Mesendoderm (in vitro differentiated cells): ENCODE data around the gene SLC22A15.

ENCODE experiments used
- DNase-seq: peaks from one replicate; pipeline ENCODE4 v3.0.0; 2013
- H2AK5ac ChIP-seq: 2 replicates; pipeline ENCODE4 v1.6.1; 2013; ENCODE audit warnings: low read length, inconsistent platforms
- H2BK120ac ChIP-seq: 2 replicates; pipeline ENCODE4 v1.6.1; 2013; ENCODE audit warnings: low read depth, mild to moderate bottlenecking, low read length, moderate library complexity, mixed read lengths
- H2BK15ac ChIP-seq: replicated peaks from 2 replicates; pipeline ENCODE4 v1.6.1; 2013; ENCODE audit warnings: low read depth, mild to moderate bottlenecking, moderate library complexity
- H2BK5ac ChIP-seq: 2 replicates; pipeline ENCODE4 v1.6.1; 2013; ENCODE audit warnings: low read length, inconsistent platforms
- H3K18ac ChIP-seq: 2 replicates; pipeline ENCODE4 v1.6.1; 2013; ENCODE audit warnings: mild to moderate bottlenecking, low read length, mixed read lengths
- H3K23ac ChIP-seq: one replicate; pipeline ENCODE4 v1.6.1; 2013; ENCODE audit warnings: low read length
- H3K27ac ChIP-seq: 2 replicates; pipeline ENCODE4 v1.5.1; 2013; ENCODE audit warnings: low read depth, mild to moderate bottlenecking, inconsistent platforms, low read length, moderate library complexity
- H3K27me3 ChIP-seq: 2 replicates; pipeline ENCODE4 v1.6.1; 2013; ENCODE audit warnings: low read length, control low read depth, mild to moderate bottlenecking, inconsistent platforms; ENCODE audit not compliant: insufficient read depth, poor library complexity
- H3K36me3 ChIP-seq: 2 replicates; pipeline ENCODE4 v1.6.1; 2013; ENCODE audit warnings: low read length, inconsistent platforms; ENCODE audit not compliant: control insufficient read depth, insufficient read depth
- H3K4ac ChIP-seq: one replicate; pipeline ENCODE4 v1.6.1; 2013; ENCODE audit warnings: low read depth, mild to moderate bottlenecking, low read length, moderate library complexity
- H3K4me1 ChIP-seq: 2 replicates; pipeline ENCODE4 v1.6.1; 2013; ENCODE audit warnings: low read depth, low read length, inconsistent platforms; ENCODE audit not compliant: control insufficient read depth
- H3K4me2 ChIP-seq: 2 replicates; pipeline ENCODE4 v1.6.1; 2013; ENCODE audit warnings: low read length
- H3K4me3 ChIP-seq: 2 replicates; pipeline ENCODE4 v1.5.1; 2013; ENCODE audit warnings: mild to moderate bottlenecking, low read length
- H3K56ac ChIP-seq: one replicate; pipeline ENCODE4 v1.6.1; 2013; ENCODE audit warnings: low read length
- H3K79me1 ChIP-seq: 2 replicates; pipeline ENCODE4 v1.6.1; 2013; ENCODE audit warnings: low read length, inconsistent platforms
- H3K79me2 ChIP-seq: 2 replicates; pipeline ENCODE4 v1.6.1; 2013; ENCODE audit warnings: mild to moderate bottlenecking, low read length; ENCODE audit not compliant: control insufficient read depth, insufficient read depth
- H3K9ac ChIP-seq: 2 replicates; pipeline ENCODE4 v1.6.1; 2013; ENCODE audit warnings: low read length, inconsistent platforms
- H4K5ac ChIP-seq: one replicate; pipeline ENCODE4 v1.6.1; 2013; ENCODE audit warnings: low read length
- H4K8ac ChIP-seq: one replicate; pipeline ENCODE4 v1.6.1; 2013; ENCODE audit warnings: low read depth, mild to moderate bottlenecking, control low read depth, low read length, moderate library complexity
- WGBS: extraction: QIAGEN DNeasy Blood & Tissue Kit; methylation state at CpG from one replicate; pipeline ENCODE4 v1.1.7; 2013; ENCODE audit warnings: low lambda C conversion rate, missing lambda C conversion rate; ENCODE audit not compliant: insufficient coverage; ENCODE audit errors: extremely low coverage; 5-methylcytosine and 5-hydroxymethylcytosine counted together

The SLC22A15 gene

DNA sequence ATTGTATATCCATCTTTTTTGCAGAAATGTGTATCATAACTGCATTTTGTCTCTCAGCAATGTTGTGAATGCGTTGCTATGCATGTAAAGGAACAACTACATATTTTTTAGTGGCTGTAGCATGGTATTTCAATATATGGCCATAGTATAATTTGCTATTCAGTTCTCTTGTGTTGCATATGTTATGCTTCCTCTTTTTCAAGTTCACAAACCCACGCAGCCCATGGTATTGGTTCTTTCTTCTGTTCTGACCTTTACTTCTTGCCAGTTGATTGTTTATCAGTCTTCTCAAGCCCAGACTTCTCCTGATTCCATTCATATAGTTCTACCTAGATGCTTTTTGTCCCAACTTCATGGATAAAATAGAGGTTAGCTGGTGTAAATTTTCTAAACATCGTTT is 6.1 kb downstream of the SLC22A15 start:
- H3K56ac ChIP-seq, result no peak overlapping the region

DNA sequence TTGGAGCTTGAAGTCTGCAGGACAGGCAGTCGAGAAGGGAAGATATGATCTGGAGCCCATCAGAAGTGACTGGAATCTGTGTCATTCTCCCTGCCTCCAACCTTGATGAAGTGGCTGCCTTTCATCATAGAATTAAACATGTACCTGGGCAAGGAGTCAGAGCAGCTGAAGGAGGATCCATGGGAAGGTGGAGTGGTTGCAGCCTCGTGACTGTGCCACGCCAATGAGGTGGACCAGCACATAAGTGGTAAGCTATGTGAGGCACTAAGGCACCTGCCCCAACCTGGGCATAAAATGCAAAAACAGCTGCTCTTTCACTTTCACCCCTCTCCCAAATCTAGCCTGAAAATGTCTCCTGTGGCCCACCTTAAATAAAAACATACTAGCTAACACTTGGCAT is 7.3 kb downstream of the SLC22A15 start:
- no peak overlapping the region for H4K5ac ChIP-seq
- H3K27me3 ChIP-seq, result no peaks in the 10 kb centered on the region
- no peak overlapping the region for H3K4ac ChIP-seq
- no peak overlapping the region for H3K56ac ChIP-seq
- H3K9ac ChIP-seq, result no peak overlapping the region
- no peak overlapping the region for H3K4me2 ChIP-seq
- no peak for DNase-seq
- no CpG with 5 or more reads among the region's 3 CpGs for WGBS
- H2BK5ac ChIP-seq, result no peak overlapping the region
- H2BK120ac ChIP-seq, result no peak overlapping the region
- H3K4me1 ChIP-seq, result peaks cover 3% of the 10 kb centered on the region
- H4K8ac ChIP-seq, result no peak overlapping the region
- no peaks in the 10 kb centered on the region for H3K36me3 ChIP-seq
- H3K4me3 ChIP-seq, result no peak overlapping the region
- no peak overlapping the region for H2BK15ac ChIP-seq
- H3K79me2 ChIP-seq, result peaks cover 3% of the 10 kb centered on the region
- H3K18ac ChIP-seq, result no peak overlapping the region
- no peak overlapping the region for H3K27ac ChIP-seq
- no peak overlapping the region for H3K23ac ChIP-seq
- H3K79me1 ChIP-seq, result peaks cover 7% of the 10 kb centered on the region
- no peak overlapping the region for H2AK5ac ChIP-seq

More for the DNA sequence above, 6.1 kb downstream of the SLC22A15 start:
- H4K5ac ChIP-seq, result no peak overlapping the region
- no CpG with 5 or more reads among the region's 3 CpGs for WGBS
- H3K4ac ChIP-seq, result no peak overlapping the region
- no peak overlapping the region for H4K8ac ChIP-seq
- DNase-seq, result no peak
- peaks cover 10% of the 10 kb centered on the region for H3K4me1 ChIP-seq
- no peak overlapping the region for H3K23ac ChIP-seq
- no peak overlapping the region for H2BK15ac ChIP-seq
- no peak overlapping the region for H3K27ac ChIP-seq
- no peak overlapping the region for H3K9ac ChIP-seq
- no peaks in the 10 kb centered on the region for H3K36me3 ChIP-seq
- no peaks in the 10 kb centered on the region for H3K27me3 ChIP-seq
- H2BK5ac ChIP-seq, result no peak overlapping the region
- no peak overlapping the region for H2BK120ac ChIP-seq
- no peak overlapping the region for H2AK5ac ChIP-seq
- no peak overlapping the region for H3K18ac ChIP-seq
- peaks cover 13% of the 10 kb centered on the region for H3K79me1 ChIP-seq
- H3K4me2 ChIP-seq, result no peak overlapping the region
- no peak overlapping the region for H3K4me3 ChIP-seq
- peaks cover 6% of the 10 kb centered on the region for H3K79me2 ChIP-seq

DNA sequence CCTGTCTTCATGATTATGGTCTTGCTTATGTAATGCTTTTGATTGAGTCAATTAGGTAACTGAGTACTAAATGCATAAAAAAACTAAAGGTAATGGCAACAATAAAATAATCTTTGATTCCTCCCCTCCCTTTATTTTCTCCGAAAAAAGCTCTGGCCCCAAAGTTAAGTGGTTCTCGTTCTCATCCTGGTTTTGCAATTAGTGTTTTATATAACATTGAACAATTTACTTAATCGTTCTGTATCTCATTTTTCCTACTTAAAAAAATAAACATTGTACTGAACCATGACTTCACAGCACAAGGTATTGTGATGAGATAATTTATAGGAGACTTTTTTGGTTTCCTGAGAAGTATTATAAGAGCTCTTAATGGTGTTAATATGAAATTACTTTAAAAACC is 11.3 kb downstream of the SLC22A15 start:
- Histone ChIP-seq H3K27ac (no peak overlapping the region), H3K18ac (no peak overlapping the region), H2BK120ac (no peak overlapping the region), H3K79me1 (peaks cover 5% of the 10 kb centered on the region), H2BK15ac (no peak overlapping the region), H2AK5ac (no peak overlapping the region), H3K4ac (no peak overlapping the region), H3K56ac (no peak overlapping the region), H3K4me3 (no peak overlapping the region), H3K27me3 (no peaks in the 10 kb centered on the region), H3K23ac (no peak overlapping the region), H3K36me3 (no peaks in the 10 kb centered on the region), H4K5ac (no peak overlapping the region), H4K8ac (no peak overlapping the region), H3K9ac (no peak overlapping the region), H2BK5ac (no peak overlapping the region), H3K4me2 (no peak overlapping the region), H3K4me1 (no peaks in the 10 kb centered on the region), H3K79me2 (peaks cover 3% of the 10 kb centered on the region)
- no CpG with 5 or more reads among the region's 3 CpGs for WGBS
- no peak for DNase-seq

DNA sequence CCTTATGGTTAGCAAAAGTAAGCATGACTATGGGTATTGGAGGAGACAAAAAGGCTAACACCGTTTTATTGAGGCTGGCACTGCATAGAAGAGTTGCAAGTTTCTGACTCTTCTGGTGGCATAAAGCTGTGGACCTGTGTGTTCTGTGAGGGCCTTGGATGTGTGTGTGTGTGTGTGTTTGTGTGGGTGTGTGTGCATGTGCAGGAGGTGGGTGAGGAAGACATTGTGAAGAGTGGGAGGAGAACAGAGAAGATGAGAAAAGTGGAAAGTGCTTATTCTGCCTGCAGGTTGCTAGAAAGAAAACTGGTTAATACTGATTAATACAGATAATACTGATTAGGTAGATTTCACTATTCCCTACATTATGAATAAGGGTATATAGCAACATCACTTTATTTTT is 12.6 kb downstream of the SLC22A15 start:
- Histone ChIP-seq H4K5ac (no peak overlapping the region), H3K36me3 (no peaks in the 10 kb centered on the region), H2BK15ac (no peak overlapping the region), H3K79me2 (no peaks in the 10 kb centered on the region), H3K4me3 (no peak overlapping the region), H2BK120ac (no peak overlapping the region), H2BK5ac (no peak overlapping the region), H3K4me1 (no peaks in the 10 kb centered on the region), H3K27me3 (no peaks in the 10 kb centered on the region), H4K8ac (no peak overlapping the region), H3K9ac (no peak overlapping the region), H3K27ac (no peak overlapping the region), H3K4ac (no peak overlapping the region), H3K4me2 (no peak overlapping the region), H3K79me1 (no peaks in the 10 kb centered on the region), H3K18ac (no peak overlapping the region), H3K56ac (no peak overlapping the region), H2AK5ac (no peak overlapping the region), H3K23ac (no peak overlapping the region)
- no CpG with 5 or more reads among the region's 1 CpG for WGBS
- no peak for DNase-seq

DNA sequence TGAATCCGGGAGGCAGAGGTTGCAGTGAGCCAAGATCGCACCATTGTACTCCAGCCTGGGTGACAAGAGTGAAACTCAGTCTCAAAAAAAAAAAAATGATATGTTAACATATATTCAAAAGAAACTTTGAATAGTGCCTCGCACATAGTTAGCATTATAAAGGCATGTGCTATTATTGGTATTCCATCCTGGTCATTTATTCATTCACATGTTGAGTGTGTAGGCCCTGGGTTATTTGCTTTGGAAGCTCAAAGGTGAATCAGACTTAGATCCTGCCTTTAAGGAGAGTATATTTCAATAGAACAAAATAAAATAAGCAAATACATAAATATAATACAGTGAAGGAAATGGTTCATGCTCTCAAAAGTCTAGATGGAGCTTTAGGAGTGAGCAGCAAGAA is 13.4 kb downstream of the SLC22A15 start:
- Histone ChIP-seq H2BK5ac (no peak overlapping the region), H4K5ac (no peak overlapping the region), H3K4me1 (no peaks in the 10 kb centered on the region), H2BK120ac (no peak overlapping the region), H2AK5ac (no peak overlapping the region), H3K27ac (no peak overlapping the region), H3K79me1 (no peaks in the 10 kb centered on the region), H3K36me3 (no peaks in the 10 kb centered on the region), H3K9ac (no peak overlapping the region), H3K23ac (no peak overlapping the region), H3K4ac (no peak overlapping the region), H3K27me3 (no peaks in the 10 kb centered on the region), H3K4me3 (no peak overlapping the region), H3K18ac (no peak overlapping the region), H3K56ac (no peak overlapping the region), H3K79me2 (no peaks in the 10 kb centered on the region), H4K8ac (no peak overlapping the region), H2BK15ac (no peak overlapping the region), H3K4me2 (no peak overlapping the region)
- WGBS, result no CpG with 5 or more reads among the region's 3 CpGs
- DNase-seq, result no peak

DNA sequence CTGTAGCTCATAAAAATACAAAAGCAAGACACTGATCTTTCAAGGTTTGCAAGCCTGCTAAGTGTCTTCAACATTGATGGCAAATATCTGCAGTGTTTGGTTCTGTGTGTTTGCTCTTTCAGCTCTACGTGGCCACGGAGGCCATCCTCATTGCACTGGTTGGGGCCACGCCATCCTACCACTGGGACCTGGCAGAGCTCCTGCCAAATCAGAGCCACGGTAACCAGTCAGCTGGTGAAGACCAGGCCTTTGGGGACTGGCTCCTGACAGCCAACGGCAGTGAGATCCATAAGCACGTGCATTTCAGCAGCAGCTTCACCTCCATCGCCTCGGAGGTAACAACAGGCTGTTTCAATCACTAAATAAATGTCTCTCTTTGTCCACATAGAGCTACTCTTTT is 15.6 kb downstream of the SLC22A15 start:
- no peak overlapping the region for H3K9ac ChIP-seq
- no peak overlapping the region for H2BK120ac ChIP-seq
- H3K4me2 ChIP-seq, result no peak overlapping the region
- H3K4ac ChIP-seq, result no peak overlapping the region
- H4K5ac ChIP-seq, result no peak overlapping the region
- no peak overlapping the region for H3K27ac ChIP-seq
- H3K4me1 ChIP-seq, result no peaks in the 10 kb centered on the region
- no peak overlapping the region for H3K23ac ChIP-seq
- H3K56ac ChIP-seq, result no peak overlapping the region
- H3K79me2 ChIP-seq, result no peaks in the 10 kb centered on the region
- H3K79me1 ChIP-seq, result no peaks in the 10 kb centered on the region
- H3K36me3 ChIP-seq, result no peaks in the 10 kb centered on the region
- no peak for DNase-seq
- H4K8ac ChIP-seq, result no peak overlapping the region
- H2AK5ac ChIP-seq, result no peak overlapping the region
- H2BK15ac ChIP-seq, result no peak overlapping the region
- no CpG with 5 or more reads among the region's 8 CpGs for WGBS
- H3K4me3 ChIP-seq, result no peak overlapping the region
- H3K18ac ChIP-seq, result no peak overlapping the region
- no peaks in the 10 kb centered on the region for H3K27me3 ChIP-seq
- H2BK5ac ChIP-seq, result no peak overlapping the region
